ENCODE measurements around the gene HEPACAM. TPM values are rescaled to one million over a fixed set of nuclear protein-coding genes. Genes with fewer than 3 reads are reported as not detected.

The HEPACAM gene
- total RNA-seq, 6 experiments from 2014 or later, result 0.31 TPM; not detected in 5

DNA sequence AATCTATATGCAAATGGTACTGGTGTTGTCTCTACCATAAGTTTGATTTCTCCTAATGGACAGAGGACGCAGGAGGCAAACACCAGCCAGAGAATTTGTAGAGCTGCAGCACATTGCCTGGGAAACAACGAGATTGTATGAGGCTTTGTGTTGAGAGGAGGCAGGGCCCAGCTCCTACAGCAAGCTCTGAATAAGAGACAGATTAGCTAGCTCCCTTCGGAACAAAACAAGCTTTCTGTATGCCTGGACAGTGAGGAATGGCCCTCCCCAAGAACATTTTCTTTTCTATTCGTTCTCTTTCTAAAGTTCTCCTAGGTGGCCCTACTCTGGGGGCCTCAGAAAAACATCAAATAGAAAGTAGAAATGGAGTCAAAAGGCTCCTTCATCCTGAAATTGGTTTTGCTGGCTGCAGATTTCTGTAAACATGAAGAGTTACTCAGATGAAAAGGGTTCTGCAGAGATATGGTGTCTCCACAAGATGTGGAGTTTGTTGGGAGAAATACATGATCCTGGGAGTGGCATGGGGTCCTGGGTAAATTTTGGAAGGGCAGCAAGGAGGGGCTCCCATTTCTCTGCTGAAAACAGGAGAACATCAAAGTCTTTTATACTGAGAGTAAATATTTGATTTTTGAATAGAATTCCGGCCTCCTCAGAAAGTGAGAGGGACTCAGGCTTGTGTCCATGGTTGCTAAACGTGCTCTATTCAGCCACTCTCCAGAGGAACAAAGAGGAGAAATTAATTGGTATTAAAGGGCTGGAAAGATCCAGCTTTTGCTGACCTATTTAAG lies 6.8 kb upstream of the HEPACAM start:
- H3K27ac Mint-ChIP-seq, result no peak overlapping the region
- H3K4me3 Mint-ChIP-seq, result no peak overlapping the region
- TF ChIP-seq, protein P1, sequence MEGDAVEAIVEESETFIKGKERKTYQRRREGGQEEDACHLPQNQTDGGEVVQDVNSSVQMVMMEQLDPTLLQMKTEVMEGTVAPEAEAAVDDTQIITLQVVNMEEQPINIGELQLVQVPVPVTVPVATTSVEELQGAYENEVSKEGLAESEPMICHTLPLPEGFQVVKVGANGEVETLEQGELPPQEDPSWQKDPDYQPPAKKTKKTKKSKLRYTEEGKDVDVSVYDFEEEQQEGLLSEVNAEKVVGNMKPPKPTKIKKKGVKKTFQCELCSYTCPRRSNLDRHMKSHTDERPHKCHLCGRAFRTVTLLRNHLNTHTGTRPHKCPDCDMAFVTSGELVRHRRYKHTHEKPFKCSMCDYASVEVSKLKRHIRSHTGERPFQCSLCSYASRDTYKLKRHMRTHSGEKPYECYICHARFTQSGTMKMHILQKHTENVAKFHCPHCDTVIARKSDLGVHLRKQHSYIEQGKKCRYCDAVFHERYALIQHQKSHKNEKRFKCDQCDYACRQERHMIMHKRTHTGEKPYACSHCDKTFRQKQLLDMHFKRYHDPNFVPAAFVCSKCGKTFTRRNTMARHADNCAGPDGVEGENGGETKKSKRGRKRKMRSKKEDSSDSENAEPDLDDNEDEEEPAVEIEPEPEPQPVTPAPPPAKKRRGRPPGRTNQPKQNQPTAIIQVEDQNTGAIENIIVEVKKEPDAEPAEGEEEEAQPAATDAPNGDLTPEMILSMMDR (IDR thresholded peaks at IDR 0.05), result no peak
- H3K36me3 Mint-ChIP-seq (ENCODE audit: low read depth), result no peaks in the 10 kb centered on the region
- no peak for DNase-seq
- H3K4me1 Mint-ChIP-seq (ENCODE audit: low read depth), result peaks cover 30% of the 10 kb centered on the region
- H3K27me3 Mint-ChIP-seq (ENCODE audit: insufficient read depth), result no peaks in the 10 kb centered on the region; the same call in 1 of the 2 replicates
- H3K9me3 Mint-ChIP-seq, result no peaks in the 10 kb centered on the region

DNA sequence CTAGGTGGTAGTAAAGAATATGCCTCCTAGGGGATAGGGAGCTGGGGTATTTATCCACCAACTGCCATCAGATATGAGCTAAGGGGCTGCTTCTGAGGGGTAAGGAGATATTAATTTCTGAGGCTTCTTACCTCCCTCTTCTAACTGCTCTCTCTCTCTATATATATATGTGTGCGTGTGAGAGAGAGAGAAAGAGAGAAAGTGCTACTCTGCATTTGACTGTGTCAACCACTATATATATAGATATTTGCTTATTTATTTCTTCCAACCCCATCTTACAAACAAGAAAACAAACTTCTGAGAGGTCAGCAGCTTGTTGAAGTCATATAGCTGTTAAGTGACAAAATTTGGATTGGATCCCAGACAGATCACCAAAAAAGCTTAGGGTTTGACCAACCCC lies 5.9 kb upstream of the HEPACAM start:
- no peaks in the 10 kb centered on the region for H3K9me3 Mint-ChIP-seq
- H3K27me3 Mint-ChIP-seq (ENCODE audit: insufficient read depth), result no peaks in the 10 kb centered on the region
- peaks cover 24% of the 10 kb centered on the region for H3K4me1 Mint-ChIP-seq (ENCODE audit: low read depth)
- TF ChIP-seq, protein P1 (IDR thresholded peaks at IDR 0.05), result no peak
- H3K36me3 Mint-ChIP-seq (ENCODE audit: low read depth), result no peaks in the 10 kb centered on the region
- H3K4me3 Mint-ChIP-seq, result no peak overlapping the region
- no peak for DNase-seq
- no peak overlapping the region for H3K27ac Mint-ChIP-seq

DNA sequence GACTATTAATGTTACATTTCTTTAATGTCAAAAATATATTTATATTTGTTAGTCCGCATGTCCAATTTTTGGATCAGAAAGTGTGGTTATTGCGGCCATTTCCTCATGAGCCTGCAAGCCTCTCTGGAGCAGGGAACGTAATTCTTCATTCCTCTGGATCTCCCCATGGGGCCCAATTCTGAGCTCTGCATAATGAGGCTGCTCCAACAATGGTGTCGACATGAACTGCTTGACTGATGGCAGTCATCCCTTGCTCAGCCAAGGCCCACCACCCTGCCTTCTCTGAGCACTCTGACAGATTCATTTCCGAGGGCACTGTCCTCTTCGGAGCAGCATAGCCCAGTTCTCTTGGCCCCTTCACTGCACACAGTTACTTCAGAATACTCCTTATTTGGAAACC lies 3.1 kb upstream of the HEPACAM start:
- no peaks in the 10 kb centered on the region for H3K9me3 Mint-ChIP-seq
- DNase-seq, result no peak
- TF ChIP-seq, protein P1 (IDR thresholded peaks at IDR 0.05), result no peak
- H3K27me3 Mint-ChIP-seq (ENCODE audit: insufficient read depth), result no peaks in the 10 kb centered on the region
- H3K4me3 Mint-ChIP-seq, result no peak overlapping the region
- H3K4me1 Mint-ChIP-seq (ENCODE audit: low read depth), result peaks cover 22% of the 10 kb centered on the region
- H3K27ac Mint-ChIP-seq, result no peak overlapping the region; the same call in 1 of the 2 replicates
- H3K36me3 Mint-ChIP-seq (ENCODE audit: low read depth), result no peaks in the 10 kb centered on the region

DNA sequence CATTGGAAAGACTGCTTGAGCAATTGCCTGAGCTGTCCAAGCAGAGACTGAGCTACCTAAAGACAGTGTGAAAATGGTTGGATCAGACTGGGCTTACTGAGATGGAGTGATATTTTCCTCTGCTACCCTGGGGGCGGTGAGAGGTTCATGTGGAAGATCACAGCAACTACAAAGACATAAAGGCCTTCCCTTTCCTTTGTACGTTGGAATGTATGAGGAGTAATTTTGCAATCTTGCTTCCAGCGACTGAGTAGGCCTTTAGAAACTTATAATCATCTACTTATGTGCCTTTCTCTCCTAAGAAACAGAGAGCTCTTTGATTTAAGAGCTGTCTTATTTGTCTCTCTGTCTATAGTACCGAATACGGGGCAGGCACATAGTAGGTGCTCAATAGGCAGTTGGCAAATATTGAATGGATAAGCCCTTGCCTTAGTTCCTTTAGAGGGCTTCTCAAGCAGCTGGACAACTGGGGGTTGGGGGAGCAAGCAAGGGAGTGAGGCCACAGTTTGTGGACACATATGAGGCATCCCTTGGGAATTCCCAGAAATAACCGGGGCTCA lies 2.4 kb upstream of the HEPACAM start:
- no peaks in the 10 kb centered on the region for H3K36me3 Mint-ChIP-seq (ENCODE audit: low read depth)
- TF ChIP-seq, protein P1 (IDR thresholded peaks at IDR 0.05), result no peak
- H3K27me3 Mint-ChIP-seq (ENCODE audit: insufficient read depth), result no peaks in the 10 kb centered on the region
- DNase-seq, result no peak
- no peaks in the 10 kb centered on the region for H3K9me3 Mint-ChIP-seq
- H3K27ac Mint-ChIP-seq, result peak overlapping the region; percentile 18; the same call in 1 of the 2 replicates
- no peak overlapping the region for H3K4me3 Mint-ChIP-seq
- H3K4me1 Mint-ChIP-seq (ENCODE audit: low read depth), result peaks cover 22% of the 10 kb centered on the region

- Mint-ChIP-seq H3K4me1 (ENCODE audit: low read depth) (peaks cover 22% of the 10 kb centered on the region), H3K9me3 (no peaks in the 10 kb centered on the region), H3K27ac (no peak overlapping the region), H3K36me3 (ENCODE audit: low read depth) (no peaks in the 10 kb centered on the region), H3K27me3 (ENCODE audit: insufficient read depth) (no peaks in the 10 kb centered on the region), H3K4me3 (no peak overlapping the region)
- DNase-seq, result no peak
- TF ChIP-seq, protein P1 (IDR thresholded peaks at IDR 0.05), result no peak
Observed at GRCh38 chr11:124937336-124937935, 1.6 kb upstream of the HEPACAM start.
